ENCODE measurements around the gene CD63.

CD63 gene

DNA sequence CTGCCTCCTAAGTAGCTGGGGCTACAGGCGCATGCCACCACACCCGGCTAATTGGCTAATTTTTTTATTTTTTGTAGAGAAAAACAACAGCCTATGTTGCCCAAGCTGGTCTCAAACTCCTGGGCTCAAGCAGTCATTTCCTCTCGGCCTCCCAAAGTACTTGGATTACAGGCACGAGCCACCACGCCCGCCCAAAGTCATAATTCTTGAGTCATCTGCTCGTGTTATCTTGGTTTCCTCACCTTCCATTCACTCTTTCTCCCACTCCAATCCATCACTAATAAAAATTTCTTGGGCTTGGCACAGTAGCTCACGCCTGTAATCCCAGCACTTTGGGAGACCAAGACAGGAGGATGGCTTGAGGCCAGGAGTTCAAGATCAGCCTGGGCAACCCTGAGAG is 53.1 kb downstream of the CD63 start:
- DNase-seq (ENCODE audit: insufficient read length, low spot score), result no peak
- no peak for FAIRE-seq
- no peak for TF ChIP-seq TAF1 (IDR thresholded peaks at IDR 0.05; ENCODE audit: low read depth, low read length)
- no peak for TF ChIP-seq SPI1 (IDR thresholded peaks at IDR 0.05; ENCODE audit: low read depth, low read length)
- no peak for TF ChIP-seq POLR2AphosphoS5 (IDR thresholded peaks at IDR 0.05; ENCODE audit: low read depth, low read length)
- no peak for TF ChIP-seq POU2F2 (IDR thresholded peaks at IDR 0.05; ENCODE audit: low read depth, low read length)
- TF ChIP-seq PAX5 (IDR thresholded peaks at IDR 0.05; ENCODE audit: insufficient read depth, low read length, severe bottlenecking), result no peak
- TF ChIP-seq POLR2A (IDR thresholded peaks at IDR 0.05; ENCODE audit: low read depth, low read length), result no peak

Data from GM12891 (cell line).